PC-3 (cell line): ENCODE measurements around the gene PHLDA3. TPM values are rescaled to one million over a fixed set of nuclear protein-coding genes. Genes with fewer than 3 reads are reported as not detected.

ENCODE experiments used
- ATAC-seq: fragments of 200-7000 bp; cut with Tn5 transposase; 2 replicates; pipeline ENCODE4 v1.9.1; 2020; ENCODE audit warnings: mild to moderate bottlenecking, moderate library complexity
- BruUV-seq: library from RNA; stranded (reverse); fragments of 400-500 nt; replicated peaks from 2 replicates; lab custom pipeline; 2021; lab: Mats Ljungman, UMichigan
- CTCF ChIA-PET: fragments of 300-600 bp; sonication (Branson Sonifier 250); formaldehyde crosslinking; loops from one replicate; lab custom pipeline; 2022; ENCODE audit warnings: antibody characterized with exemption; lab: Charles Lee
- POLR2A ChIA-PET: fragments of 300-600 bp; sonication (Branson Sonifier 250); formaldehyde crosslinking; loops from one replicate; lab custom pipeline; 2022; ENCODE audit warnings: antibody characterized with exemption; ENCODE audit not compliant: unreplicated experiment; lab: Charles Lee
- DNase-seq: peaks from one replicate; pipeline ENCODE4 v3.0.0-alpha.2; 2015
- H2AFZ ChIP-seq: fragments of 300-600 bp; sonication (generic); 2 replicates; pipeline ENCODE4 v1.6.0; 2016; ENCODE audit warnings: antibody characterized with exemption, low read length
- H3F3A ChIP-seq: fragments of 300-600 bp; sonication (generic); one replicate; pipeline ENCODE4 v1.6.0; 2017; ENCODE audit warnings: antibody characterized with exemption, low read length, control low read depth, mild to moderate bottlenecking; ENCODE audit not compliant: unreplicated experiment
- H3K27ac ChIP-seq: fragments of 300-600 bp; sonication (generic); 2 replicates; pipeline ENCODE4 v1.5.1; 2016; ENCODE audit warnings: mild to moderate bottlenecking, low read length
- H3K27me3 ChIP-seq: fragments of 300-600 bp; sonication (generic); 2 replicates; pipeline ENCODE4 v1.6.1; 2016; ENCODE audit warnings: low read length, mixed read lengths
- H3K36me3 ChIP-seq: fragments of 300-600 bp; sonication (generic); 2 replicates; pipeline ENCODE4 v1.6.1; 2016; ENCODE audit warnings: low read depth, mixed run types, low read length, mixed read lengths
- H3K4me1 ChIP-seq: fragments of 300-600 bp; sonication (generic); 2 replicates; pipeline ENCODE4 v1.5.1; 2016; ENCODE audit warnings: low read length; ENCODE audit not compliant: insufficient read depth
- H3K4me2 ChIP-seq: fragments of 300-600 bp; sonication (generic); 2 replicates; pipeline ENCODE4 v1.6.0; 2016; ENCODE audit warnings: low read length
- H3K4me3 ChIP-seq: fragments of 300-600 bp; sonication (generic); 2 replicates; pipeline ENCODE4 v1.5.1; 2016; ENCODE audit warnings: mild to moderate bottlenecking, low read length, mixed read lengths
- H3K79me2 ChIP-seq: fragments of 300-600 bp; sonication (generic); 2 replicates; pipeline ENCODE4 v1.6.1; 2017; ENCODE audit warnings: low read length, mixed read lengths
- H3K9ac ChIP-seq: fragments of 300-600 bp; sonication (generic); 2 replicates; pipeline ENCODE4 v1.6.0; 2016; ENCODE audit warnings: mild to moderate bottlenecking, low read length
- H3K9me2 ChIP-seq: fragments of 300-600 bp; sonication (generic); replicated peaks from 2 replicates; pipeline ENCODE4 v1.6.1; 2016; ENCODE audit warnings: mixed run types, low read length, mixed read lengths
- H3K9me3 ChIP-seq: fragments of 300-600 bp; sonication (generic); 2 replicates; pipeline ENCODE4 v1.6.1; 2016; ENCODE audit warnings: low read length, mixed read lengths
- H4K20me1 ChIP-seq: fragments of 300-600 bp; sonication (generic); 2 replicates; pipeline ENCODE4 v1.6.1; 2016; ENCODE audit warnings: low read length, mixed read lengths
- EZH2 ChIP-seq: fragments of 300-600 bp; sonication (generic); IDR thresholded peaks from one replicate; pipeline ENCODE4 v1.6.1; 2017; ENCODE audit warnings: antibody characterized with exemption, mild to moderate bottlenecking, low read length; ENCODE audit not compliant: unreplicated experiment
- EZH2phosphoT487 ChIP-seq: fragments of 300-600 bp; sonication (generic); IDR thresholded peaks from 2 replicates; pipeline ENCODE4 v1.6.1; 2018; ENCODE audit warnings: mild to moderate bottlenecking, antibody characterized with exemption, low read length, borderline replicate concordance
- intact Hi-C: fragments of 100-400 bp; cut with micrococcal nuclease; formaldehyde crosslinking; loops from 2 replicates; pipeline ENCODE4 v1.9.0; 2023
- total RNA-seq: library from RNA; depleted of rRNA; stranded (reverse); fragments of >200 nt; gene quantifications from 2 replicates; pipeline ENCODE4 v1.2.3, GENCODE V29; 2014
- TF ChIP-seq, protein P1 (sequence below): fragments of 300-600 bp; sonication (generic); conservative IDR thresholded peaks from 2 replicates; pipeline ENCODE4 v1.5.1; 2017; ENCODE audit warnings: antibody characterized with exemption, low read depth, mild to moderate bottlenecking, low read length

The PHLDA3 gene
- total RNA-seq, 1 experiment from 2014 or later = 216 TPM

- no peaks in the 10 kb centered on the region for H3F3A ChIP-seq
- no peaks in the 10 kb centered on the region for H3K9me2 ChIP-seq
- H3K9ac ChIP-seq = no peak overlapping the region
- no peak overlapping the region for H2AFZ ChIP-seq
- ChIA-PET POLR2A (interaction anchor here (1.0 kb wide), 1 partner anchor 15 kb away, joined by 4 read pairs; no protein-coding TSS in a partner anchor), CTCF (no interaction called here)
- ATAC-seq (no peak), DNase-seq (peak; percentile 75)
- H3K36me3 ChIP-seq = peaks cover 7% of the 10 kb centered on the region
- peaks cover 41% of the 10 kb centered on the region for H3K4me1 ChIP-seq
- peak overlapping the region; percentile 48 for H3K27ac ChIP-seq
- no peak overlapping the region for H3K4me3 ChIP-seq
- BruUV-seq = no TSS peak
- H3K79me2 ChIP-seq = no peaks in the 10 kb centered on the region
- H3K27me3 ChIP-seq = no peaks in the 10 kb centered on the region
- no peaks in the 10 kb centered on the region for H3K9me3 ChIP-seq
- intact Hi-C loops = no loop called here
- H3K4me2 ChIP-seq = no peak overlapping the region
- H4K20me1 ChIP-seq = no peaks in the 10 kb centered on the region
- TF ChIP-seq EZH2phosphoT487 (no peak), EZH2 (no peak)
- TF ChIP-seq, protein P1, sequence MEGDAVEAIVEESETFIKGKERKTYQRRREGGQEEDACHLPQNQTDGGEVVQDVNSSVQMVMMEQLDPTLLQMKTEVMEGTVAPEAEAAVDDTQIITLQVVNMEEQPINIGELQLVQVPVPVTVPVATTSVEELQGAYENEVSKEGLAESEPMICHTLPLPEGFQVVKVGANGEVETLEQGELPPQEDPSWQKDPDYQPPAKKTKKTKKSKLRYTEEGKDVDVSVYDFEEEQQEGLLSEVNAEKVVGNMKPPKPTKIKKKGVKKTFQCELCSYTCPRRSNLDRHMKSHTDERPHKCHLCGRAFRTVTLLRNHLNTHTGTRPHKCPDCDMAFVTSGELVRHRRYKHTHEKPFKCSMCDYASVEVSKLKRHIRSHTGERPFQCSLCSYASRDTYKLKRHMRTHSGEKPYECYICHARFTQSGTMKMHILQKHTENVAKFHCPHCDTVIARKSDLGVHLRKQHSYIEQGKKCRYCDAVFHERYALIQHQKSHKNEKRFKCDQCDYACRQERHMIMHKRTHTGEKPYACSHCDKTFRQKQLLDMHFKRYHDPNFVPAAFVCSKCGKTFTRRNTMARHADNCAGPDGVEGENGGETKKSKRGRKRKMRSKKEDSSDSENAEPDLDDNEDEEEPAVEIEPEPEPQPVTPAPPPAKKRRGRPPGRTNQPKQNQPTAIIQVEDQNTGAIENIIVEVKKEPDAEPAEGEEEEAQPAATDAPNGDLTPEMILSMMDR = peak; percentile 40; the same call in 1 of the 2 replicates
Observed at GRCh38 chr1:201476670-201477344, 7.8 kb upstream of the PHLDA3 start.

GRCh38 chr1:201475915-201476669 is 7.1 kb upstream of the PHLDA3 start:
- H3K79me2 ChIP-seq = no peaks in the 10 kb centered on the region
- H3K4me1 ChIP-seq = peaks cover 38% of the 10 kb centered on the region
- peak overlapping the region; percentile 5 for H3K9ac ChIP-seq
- H3K27me3 ChIP-seq = no peaks in the 10 kb centered on the region
- H3K36me3 ChIP-seq = peaks cover 7% of the 10 kb centered on the region
- H3K27ac ChIP-seq = peak overlapping the region; percentile 48
- no peaks in the 10 kb centered on the region for H3K9me2 ChIP-seq
- H3K9me3 ChIP-seq = no peaks in the 10 kb centered on the region
- ChIA-PET POLR2A (interaction anchor here (1.0 kb wide), 1 partner anchor 15 kb away, joined by 4 read pairs; no protein-coding TSS in a partner anchor), CTCF (no interaction called here)
- intact Hi-C loops = no loop called here
- ATAC-seq (no peak), DNase-seq (no peak)
- peak overlapping the region; percentile 30; the same call in 1 of the 2 replicates for H3K4me2 ChIP-seq
- TF ChIP-seq EZH2phosphoT487 = no peak
- TF ChIP-seq EZH2 = no peak
- TF ChIP-seq, protein P1 = no peak
- H3F3A ChIP-seq = no peaks in the 10 kb centered on the region
- BruUV-seq = no TSS peak
- H3K4me3 ChIP-seq = no peak overlapping the region
- no peak overlapping the region for H2AFZ ChIP-seq
- no peaks in the 10 kb centered on the region for H4K20me1 ChIP-seq
